HG03196 (cell line): ENCODE measurements around the gene ACLY.
"Not testable (repeated sequence)": the region's sequence is repeated elsewhere in the genome, so short reads cannot be mapped to it uniquely, and the experiment has no call there.

Experiments
- ATAC-seq: cut with Tn5 transposase; IDR thresholded peaks from one replicate; pipeline ENCODE4 v1.9.1; 2021; ENCODE audit not compliant: unreplicated experiment

Gene ACLY

GRCh38 chr17:41912925-41913324 is 5.8 kb downstream of the ACLY start:
- ATAC-seq, result no peak

DNA sequence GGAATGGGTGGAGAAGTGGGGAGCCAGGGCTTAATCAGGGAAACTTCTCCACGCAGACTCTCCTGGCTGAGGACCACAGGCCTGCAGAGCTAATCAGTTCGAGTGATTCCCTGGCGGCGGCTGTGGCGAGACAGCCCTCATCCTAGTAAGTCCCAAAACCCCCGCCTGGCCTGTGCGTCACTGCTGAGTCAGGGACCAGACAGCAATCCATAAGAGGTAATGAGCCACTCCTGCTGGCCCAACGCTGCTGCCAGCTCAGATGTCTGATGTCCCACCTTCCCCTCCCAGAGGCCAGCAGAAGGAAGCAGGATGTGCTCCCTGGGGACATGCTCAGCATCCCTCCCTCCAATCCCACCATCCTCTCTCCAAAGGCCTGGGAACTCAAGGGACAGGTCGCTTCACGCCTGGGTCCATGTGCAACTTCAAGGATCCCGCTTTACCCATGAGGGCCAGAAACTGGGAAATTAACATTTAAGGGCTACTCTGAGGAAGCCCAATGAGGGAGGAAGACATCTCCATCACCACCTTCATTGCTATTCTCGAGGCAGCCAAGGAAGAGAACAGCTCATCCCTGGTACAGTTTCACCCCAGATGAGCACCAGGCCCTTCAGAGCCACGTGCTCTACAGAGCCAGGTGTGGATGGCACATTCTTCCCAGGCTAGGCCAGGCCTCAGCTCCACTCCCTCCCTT is 7.9 kb downstream of the ACLY start:
- ATAC-seq, result no peak

DNA sequence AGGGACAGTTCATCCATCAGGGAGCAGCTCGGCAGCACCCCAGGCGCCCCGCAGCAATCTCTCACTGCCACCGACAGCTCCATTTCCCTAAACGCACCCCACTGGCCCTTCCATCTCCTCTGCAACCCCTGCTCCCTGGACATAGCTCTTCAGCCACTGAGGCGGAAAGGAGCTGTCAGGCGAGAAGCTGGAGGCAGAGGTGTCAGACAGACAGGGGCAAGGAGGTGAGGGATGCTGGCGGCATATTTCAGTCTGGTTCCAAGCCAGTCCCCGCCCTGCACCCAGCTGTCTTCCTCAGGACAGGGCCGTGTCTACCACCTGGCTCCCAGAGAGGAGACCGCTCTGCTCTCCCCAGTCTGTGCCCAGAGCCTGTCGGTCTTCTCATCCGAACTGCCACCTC is 9.7 kb downstream of the ACLY start:
- no peak for ATAC-seq

DNA sequence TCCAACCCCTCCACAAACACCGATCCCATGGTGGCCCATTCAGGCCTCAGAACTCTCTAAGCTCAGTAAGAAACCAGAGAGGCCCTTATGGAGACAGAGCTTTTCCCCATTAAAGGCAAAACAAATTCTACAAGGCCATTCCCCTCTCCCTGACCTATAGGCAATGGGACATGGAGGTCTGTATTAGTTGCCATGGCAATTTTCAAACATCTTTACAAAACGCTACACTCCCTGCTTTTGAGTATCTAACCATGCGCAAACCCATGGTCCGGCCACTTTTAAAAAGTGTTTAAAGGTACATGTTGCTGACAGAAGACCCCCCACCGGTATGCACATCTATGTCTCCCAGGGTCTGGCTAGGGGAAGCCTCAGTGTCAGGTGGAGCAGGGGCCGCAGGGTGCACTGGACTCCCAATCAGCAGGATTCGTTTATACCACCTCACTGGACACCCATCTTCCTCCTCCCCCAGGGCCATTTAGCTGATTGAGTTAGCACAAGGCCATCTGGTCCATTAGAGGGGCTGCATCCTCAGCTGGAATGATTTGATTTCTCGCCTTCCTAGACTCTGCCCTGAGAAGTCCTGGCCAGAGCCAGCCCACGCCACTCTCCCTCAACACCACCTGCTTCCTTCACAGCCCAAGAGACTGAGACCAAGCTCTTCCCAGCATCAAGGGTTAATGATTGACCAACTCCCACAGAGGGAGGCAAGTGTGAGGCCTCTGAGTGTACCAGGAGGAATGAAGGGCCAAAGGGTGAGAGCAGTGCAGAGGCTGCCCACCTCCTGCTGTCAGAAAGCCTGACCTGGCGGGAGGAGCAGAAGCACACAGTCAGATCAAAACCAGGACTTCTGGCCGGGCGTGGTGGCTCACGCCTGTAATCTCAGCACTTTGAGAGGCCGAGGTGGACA is 10.9 kb downstream of the ACLY start:
- no peak for ATAC-seq

DNA sequence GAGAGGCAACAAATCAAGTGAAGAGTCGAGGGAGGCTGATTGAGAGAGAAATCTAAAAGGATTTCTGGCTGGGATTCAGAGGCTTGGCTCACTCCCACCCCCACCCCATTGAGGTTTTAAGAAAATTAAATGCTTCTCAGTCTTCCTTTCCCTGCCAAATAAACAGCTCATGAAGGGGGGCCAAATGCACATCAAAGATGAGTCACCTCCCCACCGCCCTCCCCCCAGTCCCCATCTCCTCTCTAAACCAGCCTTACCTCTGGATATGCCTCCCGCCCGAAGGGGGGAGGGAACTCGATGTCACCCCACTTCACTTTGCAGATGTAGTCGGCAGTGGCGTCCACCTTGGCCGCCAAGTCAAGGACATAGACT is 11.6 kb downstream of the ACLY start:
- no peak for ATAC-seq

DNA sequence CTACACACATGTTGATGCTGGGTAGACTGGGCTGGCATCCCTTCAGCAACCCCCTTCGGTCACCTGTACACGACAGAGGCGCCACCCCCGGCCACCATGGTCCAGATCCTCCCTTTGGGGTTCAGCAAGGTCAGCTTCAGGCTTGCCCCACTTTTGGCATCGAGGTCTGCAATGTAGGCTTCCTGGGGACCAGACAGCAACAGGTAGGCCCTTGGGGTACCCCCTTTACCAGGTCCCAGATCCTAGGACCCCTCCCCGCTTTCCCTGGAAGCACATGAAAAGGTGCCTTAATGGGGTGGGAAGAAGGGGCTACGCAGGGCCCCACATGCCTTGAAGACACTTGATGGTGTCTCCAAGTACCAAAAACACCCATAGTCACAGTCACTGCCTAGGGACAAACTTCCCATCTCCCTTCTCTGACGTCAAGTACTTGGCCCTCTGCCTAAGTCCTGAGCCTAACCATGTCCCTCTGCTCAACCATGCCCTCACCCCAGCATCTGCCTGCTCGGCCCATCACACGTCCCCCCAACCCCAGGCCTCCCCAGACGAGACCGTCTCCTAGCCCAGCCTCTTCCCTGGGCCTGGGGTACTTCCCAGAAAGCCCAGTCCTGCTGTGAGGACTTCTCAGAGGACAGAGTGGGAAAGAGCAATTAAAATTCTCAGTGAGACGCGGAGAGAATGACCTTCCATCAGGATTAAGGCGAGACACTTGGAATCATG is 12.1 kb downstream of the ACLY start:
- no peak for ATAC-seq

GRCh38 chr17:41905172-41905571 is 13.6 kb downstream of the ACLY start:
- ATAC-seq, result no peak

DNA sequence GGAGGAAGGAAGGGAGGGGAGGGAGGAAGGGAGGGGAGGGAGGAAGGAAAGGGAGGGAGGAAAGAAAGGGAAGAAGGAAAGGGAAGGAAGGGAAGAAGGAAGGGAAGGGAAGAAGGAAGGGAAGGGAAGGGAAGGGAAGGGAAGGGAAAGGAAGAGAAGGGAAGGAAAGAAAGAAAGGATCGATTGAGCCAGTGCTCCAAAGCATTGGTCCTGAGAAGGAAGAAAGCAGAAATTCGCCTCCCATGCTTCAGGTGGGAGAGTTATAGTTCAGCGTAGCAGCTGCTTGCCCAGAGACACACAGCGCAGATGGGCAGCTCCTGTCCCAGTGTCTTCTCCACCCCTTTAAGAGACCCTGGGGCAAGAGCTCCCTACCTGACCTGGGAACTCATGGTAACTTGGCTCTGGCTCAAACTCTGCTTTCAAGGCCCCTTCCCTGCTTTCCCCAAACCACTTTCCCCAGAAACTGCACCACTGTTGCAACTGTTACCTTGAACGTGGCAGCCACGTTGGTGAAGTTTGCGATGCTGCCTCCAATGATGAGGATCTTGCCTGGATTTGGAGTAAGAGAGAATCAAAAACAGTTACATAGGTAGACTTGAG is 14.4 kb downstream of the ACLY start:
- ATAC-seq, result no peak

DNA sequence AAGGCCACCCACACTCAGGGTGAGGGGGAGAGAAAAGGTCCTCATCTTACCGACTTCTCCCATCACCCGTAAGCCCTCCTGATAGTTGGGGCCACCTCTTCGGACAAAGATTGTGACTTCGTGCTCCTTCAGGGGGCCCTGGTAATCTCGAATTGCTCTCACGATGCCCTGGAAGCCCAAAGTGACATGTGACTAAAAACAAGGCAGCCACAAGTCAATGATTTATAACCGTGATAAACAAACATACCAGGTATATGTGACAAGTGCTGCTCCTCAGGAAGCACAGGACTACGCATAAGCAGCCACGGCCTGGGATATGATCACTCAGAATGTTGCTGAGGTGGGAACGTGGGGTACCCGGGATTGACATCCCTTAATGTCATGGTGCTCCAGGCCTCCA is 17.1 kb downstream of the ACLY start:
- ATAC-seq, result no peak

DNA sequence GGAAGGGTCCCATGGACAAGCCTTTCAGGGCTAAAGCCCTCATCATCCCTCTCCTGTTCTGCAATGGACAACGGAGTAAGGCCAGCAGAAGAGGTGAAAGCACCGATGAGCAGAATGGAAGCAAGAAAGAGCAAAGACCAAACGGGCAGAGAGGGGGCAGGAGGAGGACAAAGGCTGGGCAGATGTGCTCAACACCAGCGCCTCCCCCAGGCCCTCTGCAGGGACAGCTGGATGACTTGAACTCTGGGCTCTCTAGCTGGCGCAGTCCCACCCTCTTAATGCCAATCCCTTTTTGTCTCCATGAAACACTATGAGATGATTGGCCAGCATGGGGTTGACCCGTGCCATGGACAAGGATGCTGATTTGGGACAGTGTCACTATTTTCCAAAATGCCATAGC is 22.0 kb downstream of the ACLY start:
- no peak for ATAC-seq

GRCh38 chr17:41895617-41896016 is 23.1 kb downstream of the ACLY start:
- ATAC-seq, result no peak

DNA sequence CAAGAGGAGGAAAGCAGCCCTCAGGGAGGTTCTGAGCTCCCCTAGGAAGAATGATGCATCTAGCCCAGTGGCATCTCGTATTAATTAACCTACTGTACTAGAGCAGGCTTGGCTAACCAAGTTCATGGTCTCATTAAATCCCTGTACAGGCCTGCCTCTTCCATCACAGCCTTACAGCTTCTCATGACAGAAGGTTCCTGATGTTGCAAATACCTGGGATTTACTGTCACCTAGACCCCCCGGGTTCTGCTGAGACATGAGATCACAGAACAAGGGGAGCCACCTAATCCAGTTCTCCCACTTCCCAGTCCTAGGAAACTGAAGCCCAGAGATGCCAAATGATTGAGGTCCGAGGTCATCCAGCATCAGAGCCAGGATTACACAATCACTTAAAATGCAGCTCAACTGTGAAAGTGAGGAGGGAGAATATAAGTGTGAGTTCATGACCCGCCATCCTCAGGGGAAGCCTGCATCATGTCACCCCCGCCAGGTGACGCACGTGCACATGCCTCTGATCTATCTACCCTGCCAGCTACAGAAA is 23.9 kb downstream of the ACLY start:
- no peak for ATAC-seq

GRCh38 chr17:41893384-41893783 is 25.4 kb downstream of the ACLY start:
- no peak for ATAC-seq

DNA sequence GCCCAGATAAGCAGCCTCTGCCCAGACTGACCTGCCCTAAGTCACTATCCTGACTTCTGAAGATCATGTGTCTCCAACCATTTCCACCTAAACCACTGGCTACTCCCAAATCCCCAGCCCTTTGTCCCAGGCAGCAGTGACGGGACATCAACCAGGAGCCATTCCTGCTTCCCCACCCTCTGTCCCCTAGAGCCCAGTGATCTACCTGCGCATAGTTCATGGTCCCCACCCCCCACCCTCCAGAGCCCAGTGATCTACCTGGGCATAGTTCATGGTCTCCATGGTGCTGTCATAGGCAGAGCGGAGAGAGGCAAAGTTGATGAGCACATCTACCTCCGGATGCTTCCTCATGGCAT is 26.8 kb downstream of the ACLY start:
- no peak for ATAC-seq

GRCh38 chr17:41891135-41892020 is 27.4 kb downstream of the ACLY start:
- ATAC-seq, result no peak

GRCh38 chr17:41888332-41888965 is 30.3 kb downstream of the ACLY start:
- ATAC-seq, result no peak

DNA sequence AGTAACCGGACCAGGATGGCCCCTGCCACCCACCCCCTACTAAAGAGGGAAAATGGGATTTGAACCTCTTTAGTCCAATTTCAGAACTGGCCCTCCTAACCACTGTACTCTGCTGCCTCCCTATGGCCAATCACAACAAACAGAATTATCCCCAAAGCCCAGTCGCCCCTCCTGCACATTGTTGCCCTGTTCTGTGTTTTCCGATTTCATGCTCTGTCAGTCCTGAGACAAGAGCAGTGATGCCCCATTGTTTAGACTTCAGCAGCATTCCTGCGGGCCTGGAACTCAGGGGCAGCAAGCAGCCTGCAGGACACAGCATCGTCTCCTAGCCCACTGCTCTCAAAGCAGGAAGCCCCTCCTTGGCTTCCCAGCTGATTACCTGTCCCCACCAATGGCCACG is 33.0 kb downstream of the ACLY start:
- no peak for ATAC-seq

DNA sequence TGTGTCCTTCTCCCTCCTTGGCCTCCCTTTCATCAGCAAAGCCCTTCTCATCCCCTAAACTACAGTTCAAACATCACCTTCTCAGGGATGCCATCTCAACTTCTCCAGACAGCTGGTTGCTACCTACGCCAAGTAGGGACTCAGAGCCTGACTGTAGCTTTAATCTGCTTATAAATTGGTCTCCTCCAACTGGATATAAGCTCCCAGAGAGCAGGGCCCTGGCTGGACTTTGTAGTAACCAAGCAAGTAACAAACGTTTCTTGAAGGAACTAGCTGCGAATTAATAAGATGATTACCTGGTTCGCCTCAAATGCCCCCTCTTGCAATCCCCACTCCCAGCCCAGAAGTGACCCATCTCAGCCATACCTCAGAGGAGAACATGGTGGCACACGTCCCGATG is 36.0 kb downstream of the ACLY start:
- ATAC-seq, result no peak

DNA sequence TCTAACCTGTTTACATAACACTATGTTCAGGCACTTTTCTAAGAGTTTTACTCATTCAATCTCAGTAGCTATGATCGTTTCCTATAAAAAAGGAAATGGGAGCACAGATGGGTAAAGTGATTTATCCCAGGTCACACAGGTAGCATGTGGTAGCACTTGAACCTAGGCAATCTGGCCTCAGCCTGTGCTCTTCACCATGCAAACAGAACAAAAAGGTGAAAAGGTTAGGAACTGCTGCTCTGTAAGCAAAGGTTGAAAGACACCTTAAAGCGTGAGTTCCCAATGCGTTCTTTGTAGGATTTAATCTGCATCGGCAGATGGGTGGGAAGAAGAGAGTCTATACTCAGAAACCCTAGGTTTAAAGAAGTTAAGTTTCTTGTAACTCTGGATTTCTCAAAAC is 38.6 kb downstream of the ACLY start:
- ATAC-seq, result no peak

- not testable (repeated sequence) for ATAC-seq
Measured at GRCh38 chr17:41874293-41874670, 44.5 kb downstream of the ACLY start.
